22Rv1 (cell line): ENCODE data around the gene DAZAP2.

Experiments used
- ZFX ChIP-seq: fragments of 450-650 bp; IDR thresholded peaks from 2 replicates; pipeline ENCODE4 v1.6.1; 2017; ENCODE audit warnings: antibody characterized with exemption, borderline replicate concordance
- TF ChIP-seq, protein P1 (sequence below): fragments of 450-650 bp; IDR thresholded peaks from 2 replicates; pipeline ENCODE4 v1.5.1; 2017; ENCODE audit warnings: mild to moderate bottlenecking

GRCh38 chr12:51192284-51192671, 46.3 kb upstream of the DAZAP2 start:
- TF ChIP-seq, protein P1, sequence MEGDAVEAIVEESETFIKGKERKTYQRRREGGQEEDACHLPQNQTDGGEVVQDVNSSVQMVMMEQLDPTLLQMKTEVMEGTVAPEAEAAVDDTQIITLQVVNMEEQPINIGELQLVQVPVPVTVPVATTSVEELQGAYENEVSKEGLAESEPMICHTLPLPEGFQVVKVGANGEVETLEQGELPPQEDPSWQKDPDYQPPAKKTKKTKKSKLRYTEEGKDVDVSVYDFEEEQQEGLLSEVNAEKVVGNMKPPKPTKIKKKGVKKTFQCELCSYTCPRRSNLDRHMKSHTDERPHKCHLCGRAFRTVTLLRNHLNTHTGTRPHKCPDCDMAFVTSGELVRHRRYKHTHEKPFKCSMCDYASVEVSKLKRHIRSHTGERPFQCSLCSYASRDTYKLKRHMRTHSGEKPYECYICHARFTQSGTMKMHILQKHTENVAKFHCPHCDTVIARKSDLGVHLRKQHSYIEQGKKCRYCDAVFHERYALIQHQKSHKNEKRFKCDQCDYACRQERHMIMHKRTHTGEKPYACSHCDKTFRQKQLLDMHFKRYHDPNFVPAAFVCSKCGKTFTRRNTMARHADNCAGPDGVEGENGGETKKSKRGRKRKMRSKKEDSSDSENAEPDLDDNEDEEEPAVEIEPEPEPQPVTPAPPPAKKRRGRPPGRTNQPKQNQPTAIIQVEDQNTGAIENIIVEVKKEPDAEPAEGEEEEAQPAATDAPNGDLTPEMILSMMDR: no peak
- no peak for TF ChIP-seq ZFX
